Kidney epithelial cell (primary cell): Measurements from ENCODE around the gene ZNF549. TPM values are rescaled to one million over a fixed set of nuclear protein-coding genes. Genes with fewer than 3 reads are reported as not detected.
"Not testable (repeated sequence)": the region's sequence is repeated elsewhere in the genome, so short reads cannot be mapped to it uniquely, and the experiment has no call there.

Source experiments
- DNase-seq: peaks from one replicate; pipeline ENCODE4 v3.0.0-alpha.2; 2010; ENCODE audit warnings: low read depth
- H3K27me3 ChIP-seq: 2 replicates; pipeline ENCODE4 v1.6.0; 2011; ENCODE audit warnings: low read length; ENCODE audit not compliant: control insufficient read depth, insufficient read depth
- H3K36me3 ChIP-seq: 2 replicates; pipeline ENCODE4 v1.5.1; 2011; ENCODE audit warnings: low read length; ENCODE audit not compliant: control insufficient read depth, insufficient read depth
- H3K4me3 ChIP-seq: 2 replicates; pipeline ENCODE4 v1.5.1; 2011; ENCODE audit warnings: low read depth, mild to moderate bottlenecking, control low read depth, low read length
- CTCF ChIP-seq: IDR thresholded peaks from 2 replicates; pipeline ENCODE4 v1.5.1; 2011; ENCODE audit warnings: mild to moderate bottlenecking, moderate library complexity, low read length, control low read depth, inconsistent platforms; ENCODE audit not compliant: insufficient read depth, poor library complexity, severe bottlenecking
- total RNA-seq: library from RNA; depleted of rRNA; stranded (reverse); fragments of >200 nt; gene quantifications from 2 replicates; pipeline ENCODE4 v1.2.3, GENCODE V29; 2015

ZNF549 gene
- total RNA-seq, 1 donor from 2014 or later: 4.8 TPM

- Histone ChIP-seq H3K27me3 (no peaks in the 10 kb centered on the region), H3K36me3 (no peaks in the 10 kb centered on the region), H3K4me3 (no peak overlapping the region)
- no peak for DNase-seq
- no peak for TF ChIP-seq CTCF
Measured at GRCh38 chr19:57512845-57513244, 14.3 kb upstream of the ZNF549 start.

GRCh38 chr19:57515255-57515654 is 11.9 kb upstream of the ZNF549 start:
- no peaks in the 10 kb centered on the region for H3K27me3 ChIP-seq
- H3K36me3 ChIP-seq: no peaks in the 10 kb centered on the region
- TF ChIP-seq CTCF: no peak
- DNase-seq: no peak
- H3K4me3 ChIP-seq: no peak overlapping the region

GRCh38 chr19:57518021-57518420 is 9.1 kb upstream of the ZNF549 start:
- not testable (repeated sequence) for H3K27me3 ChIP-seq, H3K4me3 ChIP-seq, H3K36me3 ChIP-seq, DNase-seq

GRCh38 chr19:57537953-57538547 is 10.9 kb downstream of the ZNF549 start:
- Histone ChIP-seq H3K27me3 (no peaks in the 10 kb centered on the region), H3K36me3 (peaks cover 6% of the 10 kb centered on the region), H3K4me3 (no peak overlapping the region)
- no peak for TF ChIP-seq CTCF
- no peak for DNase-seq

GRCh38 chr19:57546513-57546912 is 19.4 kb downstream of the ZNF549 start:
- no peak for TF ChIP-seq CTCF
- H3K4me3 ChIP-seq: no peak overlapping the region
- no peak for DNase-seq
- peaks cover 6% of the 10 kb centered on the region for H3K36me3 ChIP-seq
- no peaks in the 10 kb centered on the region for H3K27me3 ChIP-seq

- Histone ChIP-seq H3K4me3 (no peak overlapping the region), H3K27me3 (no peaks in the 10 kb centered on the region), H3K36me3 (peaks cover 8% of the 10 kb centered on the region)
- TF ChIP-seq CTCF: no peak
- no peak for DNase-seq
Measured at GRCh38 chr19:57552432-57552831, 25.3 kb downstream of the ZNF549 start.
